Measurements from ENCODE around the gene AFAP1. TPM values are rescaled to one million over a fixed set of nuclear protein-coding genes. Genes with fewer than 3 reads are reported as not detected.

Gene AFAP1
- total RNA-seq, 1 experiment from 2014 or later, result 27.6 TPM

GRCh38 chr4:7716010-7716721 lies 223.5 kb downstream of the AFAP1 start:
- H3K4me3 Mint-ChIP-seq (ENCODE audit: unreplicated experiment), result no peak overlapping the region
- no TSS peak for BruUV-seq (replicated peaks)
- no peaks in the 10 kb centered on the region for H3K36me3 Mint-ChIP-seq (ENCODE audit: insufficient read depth, unreplicated experiment)
- Histone ChIP-seq H3K27me3 (replicated peaks; ENCODE audit: control insufficient read depth, insufficient read depth, low read length) (no peaks in the 10 kb centered on the region), H3K9me3 (no peaks in the 10 kb centered on the region; the same call in 1 of the 2 replicates), H3K4me3 (ENCODE audit: low read depth, low read length) (no peak overlapping the region), H3K36me3 (ENCODE audit: control insufficient read depth, insufficient read depth, low read length) (no peaks in the 10 kb centered on the region), H3K4me1 (peaks cover 7% of the 10 kb centered on the region; the same call in 1 of the 2 replicates)
- no peaks in the 10 kb centered on the region for H3K4me1 Mint-ChIP-seq (ENCODE audit: low read depth, unreplicated experiment)
- intact Hi-C loops (cut with micrococcal nuclease; ENCODE audit: unreplicated experiment), result loop anchor here (5.0 kb wide), 1 partner anchor 524 kb away; the partner anchor contains the start of gene SORCS2
- H3K27ac Mint-ChIP-seq (ENCODE audit: unreplicated experiment), result no peak overlapping the region
- H3K9me3 Mint-ChIP-seq (ENCODE audit: unreplicated experiment), result no peaks in the 10 kb centered on the region
- no peak for DNase-seq
- ChIA-PET POLR2A (no interaction called here), CTCF (no interaction called here)
- TF ChIP-seq CTCF (IDR thresholded peaks at IDR 0.05; ENCODE audit: insufficient read depth in 1 of 2, low read depth in 1 of 2, low read length in 1 of 2, severe bottlenecking in 1 of 2, unreplicated experiment in 1 of 2), result no peak
- no peaks in the 10 kb centered on the region for H3K27me3 Mint-ChIP-seq (ENCODE audit: insufficient read depth, unreplicated experiment)

GRCh38 chr4:7715271-7716009 lies 224.2 kb downstream of the AFAP1 start:
- intact Hi-C loops (cut with micrococcal nuclease; ENCODE audit: unreplicated experiment), result loop anchor here (5.0 kb wide), 1 partner anchor 523 kb away; the partner anchor contains the start of gene SORCS2
- CTCF ChIA-PET, result no interaction called here
- no peaks in the 10 kb centered on the region for H3K27me3 Mint-ChIP-seq (ENCODE audit: insufficient read depth, unreplicated experiment)
- no peaks in the 10 kb centered on the region for H3K9me3 Mint-ChIP-seq (ENCODE audit: unreplicated experiment)
- POLR2A ChIA-PET, result no interaction called here
- no peaks in the 10 kb centered on the region for H3K36me3 Mint-ChIP-seq (ENCODE audit: insufficient read depth, unreplicated experiment)
- BruUV-seq (replicated peaks), result no TSS peak
- H3K4me3 Mint-ChIP-seq (ENCODE audit: unreplicated experiment), result no peak overlapping the region
- TF ChIP-seq CTCF (IDR thresholded peaks at IDR 0.05; ENCODE audit: insufficient read depth in 1 of 2, low read depth in 1 of 2, low read length in 1 of 2, severe bottlenecking in 1 of 2, unreplicated experiment in 1 of 2), result no peak
- no peak overlapping the region for H3K27ac Mint-ChIP-seq (ENCODE audit: unreplicated experiment)
- H3K4me1 Mint-ChIP-seq (ENCODE audit: low read depth, unreplicated experiment), result no peaks in the 10 kb centered on the region
- no peaks in the 10 kb centered on the region; the same call in 1 of the 2 replicates for H3K9me3 ChIP-seq
- H3K27me3 ChIP-seq (replicated peaks; ENCODE audit: control insufficient read depth, insufficient read depth, low read length), result no peaks in the 10 kb centered on the region
- peaks cover 7% of the 10 kb centered on the region; the same call in 1 of the 2 replicates for H3K4me1 ChIP-seq
- no peak for DNase-seq
- no peaks in the 10 kb centered on the region for H3K36me3 ChIP-seq (ENCODE audit: control insufficient read depth, insufficient read depth, low read length)
- H3K4me3 ChIP-seq (ENCODE audit: low read depth, low read length), result no peak overlapping the region

- H3K9me3 ChIP-seq, result no peaks in the 10 kb centered on the region; the same call in 1 of the 2 replicates
- H3K9me3 Mint-ChIP-seq (ENCODE audit: unreplicated experiment), result no peaks in the 10 kb centered on the region
- no peaks in the 10 kb centered on the region for H3K36me3 Mint-ChIP-seq (ENCODE audit: insufficient read depth, unreplicated experiment)
- H3K27me3 Mint-ChIP-seq (ENCODE audit: insufficient read depth, unreplicated experiment), result no peaks in the 10 kb centered on the region
- H3K27ac Mint-ChIP-seq (ENCODE audit: unreplicated experiment), result no peak overlapping the region
- no TSS peak for BruUV-seq (replicated peaks)
- H3K36me3 ChIP-seq (ENCODE audit: control insufficient read depth, insufficient read depth, low read length), result no peaks in the 10 kb centered on the region
- no peaks in the 10 kb centered on the region for H3K4me1 Mint-ChIP-seq (ENCODE audit: low read depth, unreplicated experiment)
- intact Hi-C loops (cut with micrococcal nuclease; ENCODE audit: unreplicated experiment), result loop anchor here (5.0 kb wide), 1 partner anchor 522 kb away; the partner anchor contains the start of gene SORCS2
- TF ChIP-seq CTCF (IDR thresholded peaks at IDR 0.05; ENCODE audit: insufficient read depth in 1 of 2, low read depth in 1 of 2, low read length in 1 of 2, severe bottlenecking in 1 of 2, unreplicated experiment in 1 of 2), result no peak
- H3K4me3 ChIP-seq (ENCODE audit: low read depth, low read length), result no peak overlapping the region
- ChIA-PET CTCF (no interaction called here), POLR2A (no interaction called here)
- DNase-seq, result no peak
- H3K27me3 ChIP-seq (replicated peaks; ENCODE audit: control insufficient read depth, insufficient read depth, low read length), result no peaks in the 10 kb centered on the region
- H3K4me3 Mint-ChIP-seq (ENCODE audit: unreplicated experiment), result no peak overlapping the region
- H3K4me1 ChIP-seq, result peaks cover 4% of the 10 kb centered on the region; the same call in 1 of the 2 replicates
Measured at GRCh38 chr4:7714738-7715137, 224.9 kb downstream of the AFAP1 start.

All from Caco-2 (cell line).